SK-MEL-5 (cell line): ENCODE results near the gene DEK. TPM values are rescaled to one million over a fixed set of nuclear protein-coding genes. Genes with fewer than 3 reads are reported as not detected.
"Not testable (repeated sequence)": the region's sequence is repeated elsewhere in the genome, so short reads cannot be mapped to it uniquely, and the experiment has no call there.

ENCODE experiments used
- DNase-seq: peaks from one replicate; pipeline ENCODE4 v3.0.0-alpha.2; 2016; ENCODE audit warnings: low read depth, low spot score
- in situ Hi-C: cut with HindIII; loops from 2 replicates; pipeline ENCODE4 v1.10.0; 2016; ENCODE audit warnings: low sequenced_read_pairs, high pct_unique_total_duplicates, low pct_unique_long_range_greater_than_20kb
- small RNA-seq, 2 experiments: library from RNA; depleted of rRNA; stranded (forward); fragments of <200 nt; gene quantifications; one replicate each; pipeline ENCODE3, GENCODE V24; 2014
- total RNA-seq: library from RNA; depleted of rRNA; stranded (reverse); fragments of >200 nt; shearing (Covaris generic); gene quantifications from 2 replicates; pipeline ENCODE4 v1.2.3, GENCODE V29; 2014; rRNA removed

Gene DEK
- total RNA-seq, 1 experiment from 2014 or later = 141 TPM

DNA sequence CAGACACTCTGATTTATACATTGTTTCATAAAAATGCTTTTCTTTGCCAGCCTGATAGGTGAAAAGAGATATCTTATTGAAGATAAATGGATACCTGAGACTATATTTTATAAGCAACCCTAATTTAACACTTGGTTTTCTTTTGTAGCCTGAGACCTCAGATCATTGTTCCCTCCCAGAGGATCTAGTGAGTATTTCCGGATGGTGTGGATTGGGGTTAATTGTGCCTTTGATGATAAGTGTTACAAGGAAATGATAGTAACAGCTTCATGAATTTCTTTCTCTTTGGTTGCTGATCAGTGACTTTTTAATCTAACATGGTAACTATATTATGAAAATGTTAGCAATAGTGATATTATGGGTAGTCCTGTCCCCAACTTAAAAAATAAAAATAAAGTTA, 78.7 kb downstream of the DEK start:
- in situ Hi-C loops = no loop called here
- DNase-seq = no peak

DNA sequence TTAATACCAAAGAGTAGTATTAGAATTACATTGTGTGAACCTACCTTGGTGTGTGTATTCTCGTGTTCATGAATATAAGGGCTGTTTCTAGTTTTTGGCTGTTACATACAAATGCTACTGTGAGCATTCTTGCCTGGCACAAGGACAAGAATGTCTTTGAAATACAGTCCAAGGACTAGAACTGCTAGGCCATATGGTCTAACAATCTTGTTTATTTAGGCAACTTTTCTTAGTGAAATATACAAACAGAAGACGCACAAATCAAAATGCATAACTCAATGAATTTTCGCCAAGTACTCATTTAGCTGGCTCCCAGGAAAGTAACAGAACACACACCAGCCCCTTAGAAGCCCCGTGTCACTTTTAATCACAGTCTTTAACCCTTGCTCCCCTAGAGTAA, 80.6 kb downstream of the DEK start:
- in situ Hi-C loops = no loop called here
- DNase-seq = no peak

DNA sequence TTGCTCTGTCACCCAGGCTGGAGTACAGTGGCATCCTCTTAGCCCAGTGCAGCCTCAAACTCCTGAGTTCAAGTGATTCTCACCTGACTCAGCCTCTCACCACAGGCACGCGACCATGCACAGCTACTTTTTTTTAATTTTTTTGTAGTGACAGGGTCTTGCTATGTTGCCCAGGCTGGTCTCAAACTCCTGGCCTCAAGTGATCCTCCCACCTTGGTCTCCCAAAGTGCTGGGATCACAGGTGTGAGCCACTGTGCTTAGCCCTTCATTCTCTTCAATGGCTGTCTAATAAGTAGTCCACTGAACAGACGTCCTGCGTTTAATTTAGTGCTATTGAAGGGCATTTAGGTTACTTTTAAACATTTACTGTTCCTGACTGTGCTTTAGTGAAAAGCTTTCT, 81.8 kb downstream of the DEK start:
- in situ Hi-C loops = no loop called here
- DNase-seq = no peak

DNA sequence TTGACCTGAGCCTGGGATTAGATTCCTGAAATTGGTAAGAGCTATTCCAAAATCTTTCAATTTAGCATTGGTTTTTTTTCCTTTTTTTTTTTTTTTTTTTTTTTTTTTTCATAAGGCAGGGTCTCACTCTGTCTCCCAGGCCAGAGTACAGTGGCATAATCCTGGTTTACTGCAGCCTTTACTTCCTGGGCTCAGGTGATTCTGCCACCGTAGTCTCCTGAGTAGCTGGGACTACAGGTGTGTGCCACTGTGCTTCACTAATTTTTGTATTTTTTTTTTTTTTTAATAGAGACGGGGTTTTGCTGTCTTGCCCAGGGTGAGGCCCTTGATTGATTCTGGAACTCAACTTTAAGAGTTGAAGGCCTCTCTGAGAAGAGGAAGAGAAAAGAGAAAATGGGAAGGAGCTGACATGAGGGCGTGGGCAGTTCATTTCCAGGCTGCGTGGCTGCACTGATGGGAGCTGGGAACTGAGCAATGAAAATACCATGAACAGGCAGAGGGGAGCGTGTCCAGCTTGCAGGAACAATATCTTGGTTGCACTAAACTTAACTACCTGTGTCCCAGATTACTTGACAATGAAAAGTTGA, 84.5 kb downstream of the DEK start:
- in situ Hi-C loops = no loop called here
- DNase-seq = no peak

DNA sequence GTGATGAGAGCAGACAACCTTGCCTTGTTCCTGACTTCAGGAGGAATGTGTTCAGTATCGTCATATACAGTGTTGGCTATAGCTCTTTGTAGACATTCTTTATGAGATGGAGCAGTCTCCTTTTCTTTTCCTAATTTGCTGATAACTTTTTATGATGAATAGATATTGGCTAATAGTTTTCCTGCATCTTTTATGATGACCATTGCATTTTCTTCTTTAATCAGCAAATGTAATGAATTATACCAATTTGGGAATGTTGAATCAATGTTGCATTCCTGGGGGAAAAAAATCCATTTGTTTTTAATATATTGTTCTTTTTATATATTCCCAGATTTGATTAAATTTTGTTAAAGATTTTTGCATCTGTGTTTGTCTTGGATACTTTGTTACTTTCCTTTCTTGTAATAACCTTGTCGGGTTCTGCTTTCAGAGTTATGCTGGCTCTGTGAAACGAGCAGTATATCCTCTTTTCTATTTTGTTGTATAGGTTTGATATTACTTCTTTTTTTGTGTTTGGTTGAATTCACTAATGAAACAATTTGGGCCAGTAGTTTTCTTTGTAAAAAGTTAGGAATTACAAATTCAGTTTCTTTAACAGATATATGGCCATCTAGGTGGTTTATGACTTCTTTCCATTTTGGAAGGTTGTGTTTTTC, 85.2 kb downstream of the DEK start:
- DNase-seq = no peak
- in situ Hi-C loops = no loop called here

DNA sequence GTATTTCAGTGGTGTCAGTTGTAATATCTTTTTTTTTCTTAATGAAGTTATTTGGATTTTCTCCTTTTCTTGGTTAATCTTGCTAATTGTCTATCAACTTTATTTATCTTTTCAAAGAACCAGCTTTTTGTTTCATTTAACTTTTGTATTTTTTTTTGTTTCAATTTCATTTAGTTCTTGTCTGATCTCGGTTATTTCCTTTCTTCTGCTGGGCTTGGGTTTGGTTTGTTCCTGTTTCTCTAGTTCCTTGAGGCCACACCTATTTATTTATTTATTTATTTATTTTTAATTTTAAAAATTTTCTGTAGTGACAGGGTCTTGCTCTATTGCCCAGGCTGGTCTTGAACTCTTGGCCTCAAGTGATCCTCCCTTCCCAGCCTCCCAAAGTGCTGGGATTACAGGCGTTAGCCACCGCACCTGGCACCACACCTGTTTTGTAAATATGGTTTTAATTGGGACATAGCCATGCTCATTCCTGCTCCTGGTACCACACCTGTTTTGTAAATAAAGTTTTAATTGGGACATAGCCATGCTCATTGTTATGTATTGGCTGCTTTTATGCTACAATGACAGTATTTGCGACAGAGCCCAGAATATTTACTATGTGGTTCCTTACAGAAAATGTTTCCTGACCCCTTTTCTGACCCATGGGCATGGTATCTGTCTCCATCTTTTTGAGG, 86.9 kb downstream of the DEK start:
- in situ Hi-C loops = no loop called here
- DNase-seq = no peak

DNA sequence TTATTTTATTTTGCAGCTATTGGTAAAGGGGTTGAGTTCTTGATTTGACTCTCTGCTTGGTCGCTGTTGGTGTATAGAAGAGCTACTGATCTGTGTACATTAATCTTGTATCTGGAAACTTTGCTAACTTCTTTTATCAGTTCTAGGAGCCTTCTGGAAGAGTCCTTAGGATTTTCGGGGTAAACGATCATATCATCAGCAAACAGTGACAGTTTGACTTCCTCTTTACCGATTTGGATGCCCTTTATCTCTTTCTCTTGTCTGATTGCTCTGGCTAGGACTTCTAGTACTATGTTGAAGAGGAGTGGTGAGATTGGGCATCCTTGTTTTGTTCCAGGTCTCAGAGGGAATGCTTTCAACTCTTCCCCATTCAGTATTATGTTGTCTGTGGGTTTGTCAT, 88.1 kb downstream of the DEK start:
- DNase-seq, in situ Hi-C loops: not testable (repeated sequence)

Small RNA genes within 50 kb of the gene (small RNA-seq; reads per million reads assigned to genes)
- gene AL138825.1 (0 reads per million in 2 experiments), gene RF00019 (0 reads per million in 2 experiments), gene RNU6-263P (0 to 0.05 reads per million in 2 experiments)

Other genes starting within 250 kb of the DEK start
- 4.4 and 5.0 TPM in 2 replicates for gene NHLRC1, start 141.9 kb downstream of the DEK start, total RNA-seq
- 40.6 and 45.4 TPM in 2 replicates for gene TPMT, start 109.5 kb downstream of the DEK start, total RNA-seq
- 49.9 and 54.2 TPM in 2 replicates for gene KDM1B, start 109.1 kb downstream of the DEK start, total RNA-seq
- 12.2 and 14.3 TPM in 2 replicates for gene RNF144B, start 122.8 kb upstream of the DEK start, total RNA-seq